SK-N-SH (cell line): Measurements from ENCODE around the gene PCDHB3. TPM values are rescaled to one million over a fixed set of nuclear protein-coding genes. Genes with fewer than 3 reads are reported as not detected.

Source experiments
- CTCF ChIA-PET: fragments of 300-600, 350-600 bp; formaldehyde crosslinking; extraction: SDS; loops from one replicate; lab custom pipeline; 2021; lab: Yijun Ruan, JAX
- POLR2A ChIA-PET: fragments of 350-600 bp; sonication (Branson Sonifier 250); formaldehyde crosslinking; extraction: SDS; loops from one replicate; lab custom pipeline; 2020; ENCODE audit warnings: antibody characterized with exemption, inconsistent platforms; lab: Yijun Ruan, JAX
- DNase-seq: peaks from one replicate; pipeline ENCODE4 v3.0.0; 2012
- H2AFZ ChIP-seq: fragments of 200-600 bp; sonication (generic); 2 replicates; pipeline ENCODE4 v1.8.1; 2016; ENCODE audit warnings: antibody characterized with exemption, mild to moderate bottlenecking, low read depth
- H3F3A ChIP-seq: fragments of 200-600 bp; sonication (generic); replicated peaks from 2 replicates; pipeline ENCODE3; 2016; ENCODE audit warnings: antibody characterized with exemption, mild to moderate bottlenecking; ENCODE audit not compliant: insufficient read depth
- H3K27ac ChIP-seq, 2 experiments: fragments of 200-500 bp in 1 of 2; fragments of 200-600 bp in 1 of 2; sonication (Bioruptor generic) in 1 of 2; sonication (generic), shearing (Covaris generic) in 1 of 2; 2 replicates each; pipeline versions ENCODE4 v1.5.1 to v1.6.1; 2014 to 2016; ENCODE audit warnings: low read depth in 2 of 2, inconsistent platforms in 1 of 2, low read length in 1 of 2, mild to moderate bottlenecking in 1 of 2, mixed read lengths in 1 of 2
- H3K27me3 ChIP-seq: fragments of 200-600 bp; sonication (generic), shearing (Covaris generic); 2 replicates; pipeline ENCODE4 v1.6.1; 2016; ENCODE audit warnings: mixed run types; ENCODE audit not compliant: insufficient read depth
- H3K36me3 ChIP-seq, 2 experiments: fragments of 200-500 bp in 1 of 2; fragments of 200-600 bp in 1 of 2; sonication (Bioruptor generic) in 1 of 2; sonication (generic) in 1 of 2; replicated peaks in 1 of 2; 2 replicates each; pipeline versions ENCODE3 to v1.5.1; 2014 to 2016; ENCODE audit warnings: low read length in 1 of 2, mild to moderate bottlenecking in 1 of 2; ENCODE audit not compliant: insufficient read depth in 2 of 2, control insufficient read depth in 1 of 2
- H3K4me1 ChIP-seq, 2 experiments: fragments of 200-500 bp in 1 of 2; fragments of 200-600 bp in 1 of 2; sonication (Bioruptor generic) in 1 of 2; sonication (generic), shearing (Covaris generic) in 1 of 2; 2 replicates each; pipeline versions ENCODE4 v1.5.1 to v1.6.1; 2014 to 2016; ENCODE audit warnings: low read depth in 1 of 2, low read length in 1 of 2, mixed run types in 1 of 2; ENCODE audit not compliant: insufficient read depth in 2 of 2, control insufficient read depth in 1 of 2
- H3K4me2 ChIP-seq: fragments of 200-600 bp; sonication (generic), shearing (Covaris generic); 2 replicates; pipeline ENCODE4 v1.6.1; 2017; ENCODE audit warnings: mixed run types
- H3K4me3 ChIP-seq, 2 experiments: fragments of 200-500 bp in 1 of 2; fragments of 200-600 bp in 1 of 2; sonication (Bioruptor generic) in 1 of 2; sonication (generic), shearing (Covaris generic) in 1 of 2; 2 replicates each; pipeline versions ENCODE4 v1.5.1 to v1.8.1; 2014 to 2016; ENCODE audit warnings: low read depth in 2 of 2, inconsistent platforms in 1 of 2, low read length in 1 of 2, mild to moderate bottlenecking in 1 of 2, mixed read lengths in 1 of 2, moderate library complexity in 1 of 2
- H3K79me2 ChIP-seq: fragments of 200-600 bp; sonication (generic); 2 replicates; pipeline ENCODE4 v1.8.1; 2017; ENCODE audit warnings: mild to moderate bottlenecking; ENCODE audit not compliant: insufficient read depth
- H3K9ac ChIP-seq: fragments of 200-600 bp; sonication (generic); 2 replicates; pipeline ENCODE4 v1.6.1; 2017; ENCODE audit warnings: mixed run types
- H3K9me2 ChIP-seq: fragments of 200-600 bp; sonication (generic); 2 replicates; pipeline ENCODE4 v1.6.1; 2017; ENCODE audit warnings: mixed run types
- H3K9me3 ChIP-seq: fragments of 200-600 bp; sonication (generic); 2 replicates; pipeline ENCODE4 v1.6.1; 2017; ENCODE audit warnings: mixed run types, mild to moderate bottlenecking, moderate library complexity
- H4K20me1 ChIP-seq: fragments of 200-600 bp; sonication (generic); 2 replicates; pipeline ENCODE4 v1.6.1; 2017; ENCODE audit warnings: mild to moderate bottlenecking, mixed run types; ENCODE audit not compliant: insufficient read depth
- CHD2 ChIP-seq: fragments of 150-350 bp; IDR thresholded peaks from 2 replicates; pipeline ENCODE4 v1.6.1; 2018; ENCODE audit warnings: low read length; ENCODE audit not compliant: partially characterized antibody
- EP300 ChIP-seq, 2 experiments: IDR thresholded peaks; 2 replicates each; pipeline versions ENCODE4 v1.4.0 to v1.6.1; 2012; ENCODE audit warnings: borderline replicate concordance in 1 of 2, low read depth in 1 of 2, low read length in 1 of 2
- EZH2phosphoT487 ChIP-seq: fragments of 200-600 bp; sonication (generic); IDR thresholded peaks from 2 replicates; pipeline ENCODE4 v1.6.1; 2017; ENCODE audit warnings: low read depth, mixed run types, mild to moderate bottlenecking, antibody characterized with exemption, moderate library complexity, borderline replicate concordance
- GATA2 ChIP-seq: sonication (generic); formaldehyde crosslinking; IDR thresholded peaks from 2 replicates; pipeline ENCODE4 v1.5.0; 2020; ENCODE audit warnings: mild to moderate bottlenecking, missing genetic modification reagents
- JUND ChIP-seq: IDR thresholded peaks from 2 replicates; pipeline ENCODE4 v1.4.0; 2012
- MEF2A ChIP-seq: IDR thresholded peaks from 2 replicates; pipeline ENCODE4 v1.4.0; 2012; ENCODE audit warnings: low read depth, borderline replicate concordance
- NFIC ChIP-seq: IDR thresholded peaks from 2 replicates; pipeline ENCODE4 v1.4.0; 2012; ENCODE audit warnings: borderline replicate concordance
- NRF1 ChIP-seq: IDR thresholded peaks from 2 replicates; pipeline ENCODE4 v1.6.1; 2012; ENCODE audit warnings: low read depth, mild to moderate bottlenecking, low read length
- POLR2AphosphoS5 ChIP-seq: IDR thresholded peaks from 2 replicates; pipeline ENCODE4 v1.6.1; 2012; ENCODE audit warnings: low read depth, low read length
- RAD21 ChIP-seq: IDR thresholded peaks from 2 replicates; pipeline ENCODE4 v1.6.1; 2012; ENCODE audit warnings: mild to moderate bottlenecking, low read length
- RXRA ChIP-seq: IDR thresholded peaks from 2 replicates; pipeline ENCODE4 v1.4.0; 2012; ENCODE audit warnings: low read depth, mild to moderate bottlenecking, borderline replicate concordance
- SIN3A ChIP-seq: IDR thresholded peaks from 2 replicates; pipeline ENCODE4 v1.6.1; 2012; ENCODE audit warnings: low read depth, mild to moderate bottlenecking, low read length, moderate library complexity, borderline replicate concordance
- SMC3 ChIP-seq: IDR thresholded peaks from 2 replicates; pipeline ENCODE4 v1.6.1; 2012; ENCODE audit warnings: low read depth, low read length, improper control_type of control experiment
- TAF1 ChIP-seq: IDR thresholded peaks from 2 replicates; pipeline ENCODE4 v1.6.1; 2012; ENCODE audit warnings: low read depth, mild to moderate bottlenecking, low read length, moderate library complexity, borderline replicate concordance
- TEAD4 ChIP-seq: IDR thresholded peaks from 2 replicates; pipeline ENCODE4 v1.4.0; 2012; ENCODE audit warnings: mild to moderate bottlenecking, borderline replicate concordance; ENCODE audit not compliant: insufficient read depth
- YY1 ChIP-seq: IDR thresholded peaks from 2 replicates; pipeline ENCODE4 v1.4.0; 2012; ENCODE audit warnings: low read depth, mild to moderate bottlenecking
- WGBS: methylation state at CpG from one replicate; pipeline ENCODE4 v1.1.6; 2017; ENCODE audit warnings: low lambda C conversion rate; 5-methylcytosine and 5-hydroxymethylcytosine counted together
- polyA plus RNA-seq, 3 experiments: library from polyadenylated mRNA; depleted of rRNA; stranded (reverse); fragments of >200 nt; gene quantifications; 2 replicates each; pipeline ENCODE4 v1.2.3, GENCODE V29; 2012
- TF ChIP-seq, protein P1 (sequence below): IDR thresholded peaks from 2 replicates; pipeline ENCODE4 v1.6.1; 2012; ENCODE audit warnings: mild to moderate bottlenecking, low read depth, low read length, moderate library complexity
- TF ChIP-seq, protein P2 (sequence below): IDR thresholded peaks from 2 replicates; pipeline ENCODE4 v1.4.0; 2012; ENCODE audit warnings: low read depth, borderline replicate concordance
- TF ChIP-seq, protein P3 (sequence below): fragments of 200-600 bp; sonication (generic); IDR thresholded peaks from 2 replicates; pipeline ENCODE4 v1.6.1; 2017; ENCODE audit warnings: antibody characterized with exemption, mild to moderate bottlenecking, moderate library complexity
- TF ChIP-seq, protein P4 (sequence below): fragments of 150-350 bp; IDR thresholded peaks from 2 replicates; pipeline ENCODE4 v1.6.1; 2017; ENCODE audit warnings: antibody characterized with exemption, low read length, low read depth, borderline replicate concordance

The PCDHB3 gene
- polyA plus RNA-seq, 1 of the 3 experiments (the other 2 are of a cell fraction), result 2.2 TPM

DNA sequence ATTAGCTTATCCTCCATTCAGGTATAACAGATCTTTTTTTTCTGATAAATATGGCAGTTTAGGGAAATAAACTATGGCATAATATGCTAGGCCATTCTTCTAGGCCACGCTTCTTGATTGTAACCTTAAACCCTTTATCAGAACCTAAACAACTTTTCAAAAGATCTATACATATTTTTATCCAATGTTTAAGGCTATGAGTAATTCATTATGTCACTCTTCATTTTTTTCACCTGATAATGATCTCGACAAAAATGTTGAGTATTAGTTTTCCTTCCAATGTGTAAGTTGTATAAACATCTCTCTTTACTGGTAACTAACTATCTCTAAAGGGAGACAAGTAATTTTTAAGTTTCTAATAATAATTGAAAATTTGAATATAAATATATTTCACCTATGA lies 19.0 kb downstream of the PCDHB3 start:
- ChIA-PET CTCF (no interaction called here), POLR2A (no interaction called here)
- no peak for TF ChIP-seq EP300 (IDR thresholded peaks at IDR 0.05; ENCODE audit: borderline replicate concordance in 1 of 2, low read depth in 1 of 2, low read length in 1 of 2)
- TF ChIP-seq TEAD4, result no peak
- no peak for TF ChIP-seq NFIC
- no peak for TF ChIP-seq GATA2
- TF ChIP-seq NRF1, result no peak
- TF ChIP-seq MEF2A, result no peak
- no peak for TF ChIP-seq RXRA
- TF ChIP-seq, protein P1, sequence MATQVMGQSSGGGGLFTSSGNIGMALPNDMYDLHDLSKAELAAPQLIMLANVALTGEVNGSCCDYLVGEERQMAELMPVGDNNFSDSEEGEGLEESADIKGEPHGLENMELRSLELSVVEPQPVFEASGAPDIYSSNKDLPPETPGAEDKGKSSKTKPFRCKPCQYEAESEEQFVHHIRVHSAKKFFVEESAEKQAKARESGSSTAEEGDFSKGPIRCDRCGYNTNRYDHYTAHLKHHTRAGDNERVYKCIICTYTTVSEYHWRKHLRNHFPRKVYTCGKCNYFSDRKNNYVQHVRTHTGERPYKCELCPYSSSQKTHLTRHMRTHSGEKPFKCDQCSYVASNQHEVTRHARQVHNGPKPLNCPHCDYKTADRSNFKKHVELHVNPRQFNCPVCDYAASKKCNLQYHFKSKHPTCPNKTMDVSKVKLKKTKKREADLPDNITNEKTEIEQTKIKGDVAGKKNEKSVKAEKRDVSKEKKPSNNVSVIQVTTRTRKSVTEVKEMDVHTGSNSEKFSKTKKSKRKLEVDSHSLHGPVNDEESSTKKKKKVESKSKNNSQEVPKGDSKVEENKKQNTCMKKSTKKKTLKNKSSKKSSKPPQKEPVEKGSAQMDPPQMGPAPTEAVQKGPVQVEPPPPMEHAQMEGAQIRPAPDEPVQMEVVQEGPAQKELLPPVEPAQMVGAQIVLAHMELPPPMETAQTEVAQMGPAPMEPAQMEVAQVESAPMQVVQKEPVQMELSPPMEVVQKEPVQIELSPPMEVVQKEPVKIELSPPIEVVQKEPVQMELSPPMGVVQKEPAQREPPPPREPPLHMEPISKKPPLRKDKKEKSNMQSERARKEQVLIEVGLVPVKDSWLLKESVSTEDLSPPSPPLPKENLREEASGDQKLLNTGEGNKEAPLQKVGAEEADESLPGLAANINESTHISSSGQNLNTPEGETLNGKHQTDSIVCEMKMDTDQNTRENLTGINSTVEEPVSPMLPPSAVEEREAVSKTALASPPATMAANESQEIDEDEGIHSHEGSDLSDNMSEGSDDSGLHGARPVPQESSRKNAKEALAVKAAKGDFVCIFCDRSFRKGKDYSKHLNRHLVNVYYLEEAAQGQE, result no peak
- TF ChIP-seq POLR2AphosphoS5, result no peak
- TF ChIP-seq JUND, result no peak
- TF ChIP-seq EZH2phosphoT487, result no peak
- TF ChIP-seq YY1, result no peak
- TF ChIP-seq CHD2, result no peak
- Histone ChIP-seq H3K4me2 (no peak overlapping the region), H3F3A (no peaks in the 10 kb centered on the region), H3K79me2 (no peaks in the 10 kb centered on the region), H3K4me3 (no peak overlapping the region), H4K20me1 (no peaks in the 10 kb centered on the region), H3K27ac (no peak overlapping the region), H3K9me2 (no peaks in the 10 kb centered on the region), H3K27me3 (no peaks in the 10 kb centered on the region), H3K36me3 (no peaks in the 10 kb centered on the region), H2AFZ (no peak overlapping the region), H3K4me1 (peaks cover 0 to 2% of the 10 kb centered on the region in 2 experiments; a peak in 1 of 4 replicates), H3K9me3 (peaks cover 14% of the 10 kb centered on the region), H3K9ac (no peak overlapping the region)
- no peak for DNase-seq
- WGBS, result 11% methylated on average over 2 of the region's 2 CpGs

DNA sequence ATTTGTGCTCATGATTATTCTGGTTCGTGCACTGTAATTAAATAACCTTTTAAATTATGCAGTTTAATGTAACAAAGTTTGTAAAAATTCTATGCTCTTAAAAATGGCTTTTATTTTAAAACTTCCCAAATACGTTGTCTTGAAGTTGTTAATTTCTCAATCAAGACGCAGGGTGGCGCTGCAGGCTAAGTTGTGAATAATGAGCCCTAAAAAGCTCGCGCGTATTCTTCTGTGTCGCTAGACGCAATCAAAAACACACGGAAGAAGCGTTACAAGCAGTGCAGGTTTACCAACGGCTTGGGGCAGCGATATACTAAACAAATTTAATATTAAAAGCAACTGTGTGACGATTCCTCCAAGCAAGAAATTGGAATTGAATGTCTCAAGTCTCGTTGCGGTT lies 21.3 kb downstream of the PCDHB3 start, which contains the start of gene PCDHB4:
TSS of gene PCDHB4 (plus strand) at position 256 of the 400 bp plus-strand sequence. CDS start 181 bp downstream, outside the sequence.
- no peaks in the 10 kb centered on the region for H3F3A ChIP-seq
- peak within 1 kb of the TSS; percentile 25; the same call in 1 of the 2 replicates for H2AFZ ChIP-seq
- H3K27me3 ChIP-seq, result no peaks in the 10 kb centered on the region
- H3K4me1 ChIP-seq, result peaks cover 0 to 2% of the 10 kb centered on the region in 2 experiments; a peak in 1 of 4 replicates
- no peak within 1 kb of the TSS for H3K9ac ChIP-seq
- no peak within 1 kb of the TSS; a peak in 1 of 4 replicates for H3K27ac ChIP-seq
- H3K79me2 ChIP-seq, result no peaks in the 10 kb centered on the region
- WGBS, result 41% methylated on average over 16 of the region's 16 CpGs
- ChIA-PET POLR2A (interaction anchor here (1.0 kb wide), 1 partner anchor 28 kb away, joined by 3 read pairs; the partner anchor contains the start of gene PCDHB6), CTCF (interaction anchor here (0.7 to 3.0 kb wide), 37 partner anchors 9 to 446 kb away, joined by 3 to 15 read pairs (median 4); partner anchors contain the start of genes PCDHB14, PCDHB15, PCDHB16 and PCDHB2)
- H3K36me3 ChIP-seq, result no peaks in the 10 kb centered on the region
- H3K4me2 ChIP-seq, result peak within 1 kb of the TSS; percentile 52; the same call in 1 of the 2 replicates
- no peaks in the 10 kb centered on the region; the same call in 1 of the 2 replicates for H3K9me3 ChIP-seq
- H3K4me3 ChIP-seq, result peak within 1 kb of the TSS; percentile 38 to 41
- H3K9me2 ChIP-seq, result no peaks in the 10 kb centered on the region
- H4K20me1 ChIP-seq, result no peaks in the 10 kb centered on the region
- peak; percentile 49 for DNase-seq
- TF ChIP-seq SMC3, result peak; percentile 20; the same call in 1 of the 2 replicates
- no peak for TF ChIP-seq TEAD4
- TF ChIP-seq RAD21, result peak; percentile 70
- TF ChIP-seq, protein P2, sequence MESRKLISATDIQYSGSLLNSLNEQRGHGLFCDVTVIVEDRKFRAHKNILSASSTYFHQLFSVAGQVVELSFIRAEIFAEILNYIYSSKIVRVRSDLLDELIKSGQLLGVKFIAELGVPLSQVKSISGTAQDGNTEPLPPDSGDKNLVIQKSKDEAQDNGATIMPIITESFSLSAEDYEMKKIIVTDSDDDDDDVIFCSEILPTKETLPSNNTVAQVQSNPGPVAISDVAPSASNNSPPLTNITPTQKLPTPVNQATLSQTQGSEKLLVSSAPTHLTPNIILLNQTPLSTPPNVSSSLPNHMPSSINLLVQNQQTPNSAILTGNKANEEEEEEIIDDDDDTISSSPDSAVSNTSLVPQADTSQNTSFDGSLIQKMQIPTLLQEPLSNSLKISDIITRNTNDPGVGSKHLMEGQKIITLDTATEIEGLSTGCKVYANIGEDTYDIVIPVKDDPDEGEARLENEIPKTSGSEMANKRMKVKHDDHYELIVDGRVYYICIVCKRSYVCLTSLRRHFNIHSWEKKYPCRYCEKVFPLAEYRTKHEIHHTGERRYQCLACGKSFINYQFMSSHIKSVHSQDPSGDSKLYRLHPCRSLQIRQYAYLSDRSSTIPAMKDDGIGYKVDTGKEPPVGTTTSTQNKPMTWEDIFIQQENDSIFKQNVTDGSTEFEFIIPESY, result no peak
- TF ChIP-seq, protein P3, sequence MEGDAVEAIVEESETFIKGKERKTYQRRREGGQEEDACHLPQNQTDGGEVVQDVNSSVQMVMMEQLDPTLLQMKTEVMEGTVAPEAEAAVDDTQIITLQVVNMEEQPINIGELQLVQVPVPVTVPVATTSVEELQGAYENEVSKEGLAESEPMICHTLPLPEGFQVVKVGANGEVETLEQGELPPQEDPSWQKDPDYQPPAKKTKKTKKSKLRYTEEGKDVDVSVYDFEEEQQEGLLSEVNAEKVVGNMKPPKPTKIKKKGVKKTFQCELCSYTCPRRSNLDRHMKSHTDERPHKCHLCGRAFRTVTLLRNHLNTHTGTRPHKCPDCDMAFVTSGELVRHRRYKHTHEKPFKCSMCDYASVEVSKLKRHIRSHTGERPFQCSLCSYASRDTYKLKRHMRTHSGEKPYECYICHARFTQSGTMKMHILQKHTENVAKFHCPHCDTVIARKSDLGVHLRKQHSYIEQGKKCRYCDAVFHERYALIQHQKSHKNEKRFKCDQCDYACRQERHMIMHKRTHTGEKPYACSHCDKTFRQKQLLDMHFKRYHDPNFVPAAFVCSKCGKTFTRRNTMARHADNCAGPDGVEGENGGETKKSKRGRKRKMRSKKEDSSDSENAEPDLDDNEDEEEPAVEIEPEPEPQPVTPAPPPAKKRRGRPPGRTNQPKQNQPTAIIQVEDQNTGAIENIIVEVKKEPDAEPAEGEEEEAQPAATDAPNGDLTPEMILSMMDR, result peak; percentile 51
- TF ChIP-seq, protein P4, sequence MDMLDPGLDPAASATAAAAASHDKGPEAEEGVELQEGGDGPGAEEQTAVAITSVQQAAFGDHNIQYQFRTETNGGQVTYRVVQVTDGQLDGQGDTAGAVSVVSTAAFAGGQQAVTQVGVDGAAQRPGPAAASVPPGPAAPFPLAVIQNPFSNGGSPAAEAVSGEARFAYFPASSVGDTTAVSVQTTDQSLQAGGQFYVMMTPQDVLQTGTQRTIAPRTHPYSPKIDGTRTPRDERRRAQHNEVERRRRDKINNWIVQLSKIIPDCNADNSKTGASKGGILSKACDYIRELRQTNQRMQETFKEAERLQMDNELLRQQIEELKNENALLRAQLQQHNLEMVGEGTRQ, result no peak
- TF ChIP-seq POLR2AphosphoS5, result no peak
- no peak for TF ChIP-seq TAF1
- TF ChIP-seq SIN3A, result no peak
